Heart left ventricle (tissue), 13 donors: ENCODE results near the gene PDXK.

Experiments
- CTCF ChIP-seq, 12 donors: fragments of 200-600 bp; sonication (generic) in 4 of 12; IDR thresholded peaks; one replicate each; pipeline versions ENCODE4 v1.5.0 to v1.8.0; 2018 to 2022; ENCODE audit warnings: antibody characterized with exemption in 12 of 12, mild to moderate bottlenecking in 5 of 12
- POLR2A ChIP-seq, 2 donors: fragments of 450-650 bp; IDR thresholded peaks; one replicate each; pipeline ENCODE4 v1.6.1; 2017; ENCODE audit warnings: antibody characterized with exemption in 2 of 2, mild to moderate bottlenecking in 2 of 2, moderate library complexity in 2 of 2
- donor health status: ischemic (EF 13 %, LVEDD 7.1; RV severe dilation, severe dysfunction).
- donor health status: DM: no; HTN: yes; CAD: no.
- donor health status: DM: no; HTN: no; CAD: no.
- donor health status: ischemic (EF 25% LVEDD 6.9; RV normal size, moderate dysfunction).
- donor health status: ischemic (EF 25% LVEDD 5.7; RV mildly dilated, moderate dysfunction).
- donor health status: ischemic (EF 35%, LVEDD 5.7; RV mildly dilated, moderate dysfunction).
- donor health status: nonischemic (EF 11% LVEDD 7.7; RV severe dilation, severe dysfunction).
- donor health status: DM: yes; HTN: yes; CAD: no.
- donor health status: PGD.
- donor health status: ischemic (EF 29% LVEDD 5.4; RV normal size, mild dysfunction).
- donor health status: nonischemic (EF 23%, LVEDD 6.1; RV moderate dilation, normal function).

- no peak for TF ChIP-seq CTCF (IDR thresholded peaks at IDR 0.05)
- TF ChIP-seq POLR2A (IDR thresholded peaks at IDR 0.05) = no peak
Observed at GRCh38 chr21:43716376-43717165, 2.4 kb upstream of the PDXK start.
